ENCODE data around the gene SLC4A11.

SLC4A11 gene

GRCh38 chr20:3273371-3273770 is 34.4 kb upstream of the SLC4A11 start:
- Histone ChIP-seq H3K36me3 (ENCODE audit: control insufficient read depth, insufficient read depth, low read length) (peaks cover 17% of the 10 kb centered on the region), H3K4me1 (ENCODE audit: control insufficient read depth, insufficient read depth, low read length) (no peaks in the 10 kb centered on the region), H3K27me3 (ENCODE audit: control insufficient read depth, insufficient read depth, low read length) (no peaks in the 10 kb centered on the region), H3K27ac (ENCODE audit: low read depth, low read length) (no peak overlapping the region), H3K9me3 (ENCODE audit: control insufficient read depth, insufficient read depth, low read depth, low read length) (no peaks in the 10 kb centered on the region), H3K9ac (ENCODE audit: low read length) (no peak overlapping the region), H3K4me3 (ENCODE audit: low read depth, low read length) (no peak overlapping the region)

- no peaks in the 10 kb centered on the region for H3K27me3 ChIP-seq (ENCODE audit: control insufficient read depth, insufficient read depth, low read length)
- no peak overlapping the region for H3K27ac ChIP-seq (ENCODE audit: low read depth, low read length)
- H3K4me1 ChIP-seq (ENCODE audit: control insufficient read depth, insufficient read depth, low read length) = no peaks in the 10 kb centered on the region
- H3K9me3 ChIP-seq (ENCODE audit: control insufficient read depth, insufficient read depth, low read depth, low read length) = no peaks in the 10 kb centered on the region
- no peak overlapping the region for H3K4me3 ChIP-seq (ENCODE audit: low read depth, low read length)
- H3K9ac ChIP-seq (ENCODE audit: low read length) = no peak overlapping the region
- H3K36me3 ChIP-seq (ENCODE audit: control insufficient read depth, insufficient read depth, low read length) = peaks cover 6% of the 10 kb centered on the region
Observed at GRCh38 chr20:3270051-3270450, 31.1 kb upstream of the SLC4A11 start.

DNA sequence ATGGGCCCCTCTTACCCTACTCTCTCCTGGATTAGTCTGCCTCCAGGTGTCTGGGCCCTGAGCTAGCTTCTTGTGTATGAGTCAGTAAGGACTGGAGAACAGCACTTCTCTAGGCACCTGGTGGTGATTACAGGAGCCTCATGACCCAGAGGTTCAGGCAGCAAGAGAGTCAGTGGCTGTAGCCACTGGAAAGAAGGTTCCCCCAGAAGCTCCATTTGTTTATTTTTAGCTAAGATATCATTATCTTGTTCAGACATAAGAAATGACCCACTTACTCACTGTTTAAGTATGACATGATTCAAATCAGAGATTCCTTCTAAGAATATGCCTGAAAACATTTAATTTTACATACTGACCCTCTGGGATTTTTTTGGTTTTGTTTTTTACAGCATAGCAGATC is 23.6 kb upstream of the SLC4A11 start:
- Histone ChIP-seq H3K4me1 (ENCODE audit: control insufficient read depth, insufficient read depth, low read length) (no peaks in the 10 kb centered on the region), H3K4me3 (ENCODE audit: low read depth, low read length) (no peak overlapping the region), H3K36me3 (ENCODE audit: control insufficient read depth, insufficient read depth, low read length) (peaks cover 8% of the 10 kb centered on the region), H3K27me3 (ENCODE audit: control insufficient read depth, insufficient read depth, low read length) (no peaks in the 10 kb centered on the region), H3K9ac (ENCODE audit: low read length) (no peak overlapping the region), H3K27ac (ENCODE audit: low read depth, low read length) (no peak overlapping the region), H3K9me3 (ENCODE audit: control insufficient read depth, insufficient read depth, low read depth, low read length) (no peaks in the 10 kb centered on the region)

GRCh38 chr20:3258429-3258828 is 19.4 kb upstream of the SLC4A11 start:
- no peak overlapping the region for H3K27ac ChIP-seq (ENCODE audit: low read depth, low read length)
- H3K27me3 ChIP-seq (ENCODE audit: control insufficient read depth, insufficient read depth, low read length) = no peaks in the 10 kb centered on the region
- no peak overlapping the region for H3K9ac ChIP-seq (ENCODE audit: low read length)
- peaks cover 19% of the 10 kb centered on the region for H3K36me3 ChIP-seq (ENCODE audit: control insufficient read depth, insufficient read depth, low read length)
- no peaks in the 10 kb centered on the region for H3K4me1 ChIP-seq (ENCODE audit: control insufficient read depth, insufficient read depth, low read length)
- no peaks in the 10 kb centered on the region for H3K9me3 ChIP-seq (ENCODE audit: control insufficient read depth, insufficient read depth, low read depth, low read length)
- H3K4me3 ChIP-seq (ENCODE audit: low read depth, low read length) = no peak overlapping the region

DNA sequence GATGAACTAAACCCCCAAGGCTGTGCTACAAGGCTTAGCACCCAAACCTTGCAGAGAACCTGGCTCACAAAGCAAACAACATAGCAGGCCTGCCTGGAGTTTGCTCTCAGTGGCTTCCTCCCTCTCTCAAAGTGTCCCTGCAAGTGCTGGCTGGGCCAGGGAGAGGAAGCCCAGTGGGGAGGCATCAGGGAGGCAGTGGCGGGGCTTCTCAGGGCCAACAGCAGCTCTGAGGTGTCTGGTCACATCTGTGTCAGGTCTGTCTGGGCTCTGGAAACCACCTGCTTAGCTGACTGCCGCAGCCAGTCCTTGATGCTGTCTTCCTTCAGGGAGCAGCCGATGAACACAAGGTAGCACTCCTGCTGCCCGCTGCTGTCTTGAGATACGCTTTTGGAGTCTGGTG is 16.7 kb upstream of the SLC4A11 start:
- H3K4me1 ChIP-seq (ENCODE audit: control insufficient read depth, insufficient read depth, low read length) = no peaks in the 10 kb centered on the region

GRCh38 chr20:3251806-3252205 is 12.8 kb upstream of the SLC4A11 start:
- H3K27me3 ChIP-seq (ENCODE audit: control insufficient read depth, insufficient read depth, low read length) = peaks cover 28% of the 10 kb centered on the region
- no peak overlapping the region for H3K27ac ChIP-seq (ENCODE audit: low read depth, low read length)
- H3K4me3 ChIP-seq (ENCODE audit: low read depth, low read length) = no peak overlapping the region
- H3K9me3 ChIP-seq (ENCODE audit: control insufficient read depth, insufficient read depth, low read depth, low read length) = no peaks in the 10 kb centered on the region
- peaks cover 23% of the 10 kb centered on the region for H3K36me3 ChIP-seq (ENCODE audit: control insufficient read depth, insufficient read depth, low read length)
- no peak overlapping the region for H3K9ac ChIP-seq (ENCODE audit: low read length)
- peaks cover 23% of the 10 kb centered on the region for H3K4me1 ChIP-seq (ENCODE audit: control insufficient read depth, insufficient read depth, low read length)

More for the DNA sequence above, 16.7 kb upstream of the SLC4A11 start:
- Histone ChIP-seq H3K27me3 (ENCODE audit: control insufficient read depth, insufficient read depth, low read length) (no peaks in the 10 kb centered on the region), H3K36me3 (ENCODE audit: control insufficient read depth, insufficient read depth, low read length) (peaks cover 23% of the 10 kb centered on the region), H3K9me3 (ENCODE audit: control insufficient read depth, insufficient read depth, low read depth, low read length) (no peaks in the 10 kb centered on the region), H3K4me3 (ENCODE audit: low read depth, low read length) (no peak overlapping the region), H3K27ac (ENCODE audit: low read depth, low read length) (no peak overlapping the region), H3K9ac (ENCODE audit: low read length) (no peak overlapping the region)

DNA sequence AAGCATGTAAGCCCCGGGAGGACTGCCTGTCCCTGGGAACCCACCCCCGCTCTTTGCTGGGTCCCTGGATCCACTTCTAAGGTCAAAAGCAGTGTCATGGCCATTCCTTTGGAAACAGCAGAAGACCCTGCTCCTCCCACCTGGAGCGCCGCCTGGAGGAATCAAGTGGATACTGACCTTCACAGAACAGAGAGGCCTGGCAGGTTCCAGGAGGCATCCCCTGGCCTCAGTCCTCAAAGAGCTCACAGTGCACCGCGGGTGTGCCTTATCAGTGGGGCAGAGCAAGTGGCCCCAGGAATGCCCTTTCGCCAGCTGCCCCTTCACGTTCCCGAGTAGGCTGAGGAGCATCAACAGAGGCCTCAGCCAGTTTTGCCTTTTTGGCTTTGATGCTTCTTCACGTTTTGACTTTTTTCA is 11.1 kb upstream of the SLC4A11 start:
- no peak overlapping the region for H3K4me3 ChIP-seq (ENCODE audit: low read depth, low read length)
- H3K9ac ChIP-seq (ENCODE audit: low read length) = no peak overlapping the region
- H3K4me1 ChIP-seq (ENCODE audit: control insufficient read depth, insufficient read depth, low read length) = peaks cover 23% of the 10 kb centered on the region
- H3K9me3 ChIP-seq (ENCODE audit: control insufficient read depth, insufficient read depth, low read depth, low read length) = no peaks in the 10 kb centered on the region
- peaks cover 32% of the 10 kb centered on the region for H3K27me3 ChIP-seq (ENCODE audit: control insufficient read depth, insufficient read depth, low read length)
- H3K27ac ChIP-seq (ENCODE audit: low read depth, low read length) = no peak overlapping the region
- H3K36me3 ChIP-seq (ENCODE audit: control insufficient read depth, insufficient read depth, low read length) = peaks cover 12% of the 10 kb centered on the region; the same call in 1 of the 2 replicates

DNA sequence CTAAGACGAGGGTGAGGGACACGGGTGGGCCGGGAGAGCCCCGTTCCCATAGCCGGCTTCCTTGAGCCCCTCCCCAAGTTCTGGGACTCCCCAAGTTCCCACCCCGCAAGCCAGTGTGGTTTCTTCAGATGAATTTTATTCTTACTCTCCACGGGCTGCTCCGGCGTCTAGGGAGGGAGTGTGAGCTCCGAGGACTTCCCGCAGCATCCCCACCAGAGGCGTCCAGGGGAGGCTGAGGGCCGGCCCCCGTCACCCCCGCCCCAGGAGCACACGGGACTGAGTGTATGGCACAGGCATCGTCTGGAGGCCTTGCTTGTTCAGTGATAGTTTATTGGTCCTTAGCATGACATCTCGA is 10.0 kb upstream of the SLC4A11 start:
- Histone ChIP-seq H3K9ac (ENCODE audit: low read length) (no peak overlapping the region), H3K27ac (ENCODE audit: low read depth, low read length) (no peak overlapping the region), H3K36me3 (ENCODE audit: control insufficient read depth, insufficient read depth, low read length) (peaks cover 7% of the 10 kb centered on the region; the same call in 1 of the 2 replicates), H3K27me3 (ENCODE audit: control insufficient read depth, insufficient read depth, low read length) (peaks cover 35% of the 10 kb centered on the region), H3K4me3 (ENCODE audit: low read depth, low read length) (peak overlapping the region; percentile 59), H3K4me1 (ENCODE audit: control insufficient read depth, insufficient read depth, low read length) (peaks cover 23% of the 10 kb centered on the region), H3K9me3 (ENCODE audit: control insufficient read depth, insufficient read depth, low read depth, low read length) (no peaks in the 10 kb centered on the region)

DNA sequence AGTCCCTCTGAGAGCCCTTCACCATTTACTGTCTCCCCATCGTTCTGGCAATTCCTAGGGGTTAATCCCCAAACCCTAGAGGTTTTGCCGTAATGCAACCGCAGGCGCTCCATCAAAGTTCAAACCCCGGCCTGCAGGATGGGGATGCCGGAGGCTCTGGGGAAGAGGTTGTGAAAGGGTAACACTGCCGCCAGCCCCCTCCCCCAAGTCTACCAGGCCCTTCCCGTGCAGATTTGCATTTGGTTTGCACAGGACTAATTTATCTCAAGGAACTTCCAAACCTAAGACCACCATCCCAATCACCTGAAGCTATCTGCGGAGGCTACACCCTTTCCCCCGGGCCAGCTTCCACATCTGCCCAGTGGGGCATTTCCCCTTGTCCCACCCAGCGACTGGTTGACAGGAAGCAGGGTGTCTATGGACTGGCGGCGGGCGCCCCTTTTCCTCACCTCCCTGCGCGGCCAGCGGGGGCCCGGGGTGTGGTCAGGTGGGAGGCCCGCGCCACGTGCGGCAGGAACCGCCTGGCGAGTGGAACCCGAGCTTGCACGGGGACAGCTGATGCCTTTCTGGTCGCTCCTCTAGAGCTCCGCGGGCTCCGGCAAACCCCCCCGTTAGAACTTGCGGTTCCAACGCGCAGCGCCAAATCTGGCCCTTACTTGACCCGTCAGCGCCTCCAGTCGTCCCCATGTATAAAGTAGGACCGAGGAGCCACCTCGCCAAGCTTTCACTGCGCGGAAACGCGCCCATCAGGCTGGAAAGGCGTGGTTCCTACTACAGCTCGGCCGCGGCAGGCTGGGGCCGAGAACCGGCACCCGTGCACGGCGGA is 9.4 kb upstream of the SLC4A11 start:
- Histone ChIP-seq H3K36me3 (ENCODE audit: control insufficient read depth, insufficient read depth, low read length) (peaks cover 7% of the 10 kb centered on the region; the same call in 1 of the 2 replicates), H3K4me3 (ENCODE audit: low read depth, low read length) (peak overlapping the region; percentile 59), H3K27me3 (ENCODE audit: control insufficient read depth, insufficient read depth, low read length) (peaks cover 37% of the 10 kb centered on the region), H3K27ac (ENCODE audit: low read depth, low read length) (no peak overlapping the region), H3K4me1 (ENCODE audit: control insufficient read depth, insufficient read depth, low read length) (peaks cover 23% of the 10 kb centered on the region), H3K9me3 (ENCODE audit: control insufficient read depth, insufficient read depth, low read depth, low read length) (no peaks in the 10 kb centered on the region), H3K9ac (ENCODE audit: low read length) (peak overlapping the region; percentile 40)

- peaks cover 23% of the 10 kb centered on the region for H3K4me1 ChIP-seq (ENCODE audit: control insufficient read depth, insufficient read depth, low read length)
- peaks cover 6% of the 10 kb centered on the region; the same call in 1 of the 2 replicates for H3K36me3 ChIP-seq (ENCODE audit: control insufficient read depth, insufficient read depth, low read length)
- no peak overlapping the region for H3K9ac ChIP-seq (ENCODE audit: low read length)
- no peaks in the 10 kb centered on the region for H3K9me3 ChIP-seq (ENCODE audit: control insufficient read depth, insufficient read depth, low read depth, low read length)
- peaks cover 37% of the 10 kb centered on the region for H3K27me3 ChIP-seq (ENCODE audit: control insufficient read depth, insufficient read depth, low read length)
- H3K4me3 ChIP-seq (ENCODE audit: low read depth, low read length) = no peak overlapping the region
- H3K27ac ChIP-seq (ENCODE audit: low read depth, low read length) = no peak overlapping the region
Observed at GRCh38 chr20:3247638-3248037, 8.6 kb upstream of the SLC4A11 start.

DNA sequence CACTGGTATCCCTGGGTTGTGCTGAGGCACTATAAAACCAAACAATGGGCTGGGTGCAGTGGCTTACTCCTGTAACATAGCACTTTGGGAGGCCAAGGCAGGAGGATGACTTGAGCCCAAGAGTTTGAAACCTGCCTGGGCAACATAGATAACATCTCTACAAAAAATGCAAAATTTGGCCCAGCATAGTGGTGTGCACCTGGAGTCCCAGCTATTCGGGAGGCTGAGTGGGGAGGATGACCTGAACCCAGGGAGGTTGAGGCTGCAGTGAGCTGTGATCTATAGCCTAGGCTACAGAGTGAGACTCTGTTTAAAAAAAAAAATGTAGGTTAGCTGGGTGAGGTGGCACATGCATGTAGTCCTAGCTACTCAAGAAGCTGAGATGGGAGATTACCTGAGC is 7.7 kb upstream of the SLC4A11 start:
- Histone ChIP-seq H3K4me1 (ENCODE audit: control insufficient read depth, insufficient read depth, low read length) (peaks cover 23% of the 10 kb centered on the region), H3K27me3 (ENCODE audit: control insufficient read depth, insufficient read depth, low read length) (peaks cover 37% of the 10 kb centered on the region), H3K9me3 (ENCODE audit: control insufficient read depth, insufficient read depth, low read depth, low read length) (no peaks in the 10 kb centered on the region), H3K4me3 (ENCODE audit: low read depth, low read length) (no peak overlapping the region), H3K27ac (ENCODE audit: low read depth, low read length) (no peak overlapping the region), H3K9ac (ENCODE audit: low read length) (no peak overlapping the region), H3K36me3 (ENCODE audit: control insufficient read depth, insufficient read depth, low read length) (no peaks in the 10 kb centered on the region)

Data from HUES6 (cell line).